ENCODE data around the gene ABCA13.

DNA sequence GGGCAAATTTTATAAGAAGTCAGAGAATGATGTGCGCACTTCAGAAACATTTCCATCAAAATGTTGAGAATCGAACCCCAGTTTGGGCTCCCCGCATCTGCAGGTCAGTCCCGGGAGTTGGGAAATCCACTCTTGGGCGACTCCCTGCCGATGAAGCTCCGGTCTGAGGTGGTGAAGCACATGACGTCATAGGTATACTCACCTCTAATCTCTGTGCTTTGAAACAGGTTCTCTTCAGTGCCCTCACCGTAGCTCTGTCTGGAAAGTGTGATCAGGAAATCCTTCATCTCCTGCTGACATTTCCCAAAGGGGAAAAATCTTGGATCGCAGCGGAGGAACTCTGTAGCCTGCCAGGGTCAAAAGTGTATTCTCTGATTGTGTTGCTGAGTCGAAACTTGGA, 138.5 kb downstream of the ABCA13 start:
- TF ChIP-seq TAF1 (IDR thresholded peaks at IDR 0.05; ENCODE audit: borderline replicate concordance, insufficient read depth, low read length) (no peak), POLR2AphosphoS5 (IDR thresholded peaks at IDR 0.05; ENCODE audit: low read depth, low read length) (no peak), FOXP2 (optimal IDR thresholded peaks at IDR 0.05; ENCODE audit: borderline replicate concordance, extremely low read depth, extremely low read length, insufficient read depth) (no peak)
